Cardiac fibroblast (primary cell): ENCODE data around the gene WNT9B.

ENCODE experiments used
- DNase-seq, 2 donors: peaks; one replicate each; pipeline versions ENCODE4 v3.0.0 to v3.0.0-alpha.2; 2010; ENCODE audit warnings: low read depth in 2 of 2
- H3K4me3 ChIP-seq, 2 donors: replicated peaks in 1 of 2; 1 replicate in 1 of 2; 2 replicates in 1 of 2; pipeline ENCODE4 v1.5.1; 2011; ENCODE audit warnings: low read depth in 2 of 2, low read length in 2 of 2, mild to moderate bottlenecking in 2 of 2, moderate library complexity in 1 of 2
- CTCF ChIP-seq: IDR thresholded peaks from one replicate; pipeline ENCODE4 v1.5.1; 2011; ENCODE audit warnings: low read depth, mild to moderate bottlenecking, low read length, inconsistent platforms

The WNT9B gene

GRCh38 chr17:46866325-46866724, 14.9 kb downstream of the WNT9B start:
- H3K4me3 ChIP-seq = no peak overlapping the region
- TF ChIP-seq CTCF = no peak
- no peak for DNase-seq

GRCh38 chr17:46866747-46867146, 15.4 kb downstream of the WNT9B start:
- no peak for TF ChIP-seq CTCF
- H3K4me3 ChIP-seq = no peak overlapping the region
- DNase-seq = no peak

- DNase-seq = no peak
- TF ChIP-seq CTCF = no peak
Observed at GRCh38 chr17:46868689-46869187, 17.4 kb downstream of the WNT9B start.

GRCh38 chr17:46869296-46869695, 17.9 kb downstream of the WNT9B start:
- H3K4me3 ChIP-seq = no peak overlapping the region
- no peak for DNase-seq
- no peak for TF ChIP-seq CTCF

More at GRCh38 chr17:46868689-46869187, 17.4 kb downstream of the WNT9B start:
- H3K4me3 ChIP-seq = no peak overlapping the region

GRCh38 chr17:46869975-46870803, 18.8 kb downstream of the WNT9B start:
- H3K4me3 ChIP-seq = no peak overlapping the region
- DNase-seq = no peak
- no peak for TF ChIP-seq CTCF

- no peak for DNase-seq
- TF ChIP-seq CTCF = no peak
- H3K4me3 ChIP-seq = no peak overlapping the region
Observed at GRCh38 chr17:46872421-46872820, 21.0 kb downstream of the WNT9B start.
